Measurements from ENCODE around the gene NKAPL. TPM values are rescaled to one million over a fixed set of nuclear protein-coding genes. Genes with fewer than 3 reads are reported as not detected.

NKAPL gene
- polyA plus RNA-seq, 1 donor (not counting 4 experiments of a cell fraction or from before 2014, with no cell fraction given), result 0.35 TPM

- no peaks in the 10 kb centered on the region for H3K4me1 ChIP-seq (ENCODE audit: control insufficient read depth, extremely low read depth, insufficient read depth, low read length)
- H3K79me2 ChIP-seq (ENCODE audit: control insufficient read depth, insufficient read depth, low read length), result peaks cover 3% of the 10 kb centered on the region
- TF ChIP-seq CTCF (optimal IDR thresholded peaks at IDR 0.05 in 1 of 3, IDR thresholded peaks at IDR 0.05 in 1 of 3, conservative IDR thresholded peaks at IDR 0.05 in 1 of 3; ENCODE audit: extremely low read depth in 1 of 3, insufficient read depth in 2 of 3, low read length in 3 of 3) (no peak), EZH2 (IDR thresholded peaks at IDR 0.05; ENCODE audit: low read length) (no peak)
- no peaks in the 10 kb centered on the region for H3K9me3 ChIP-seq (ENCODE audit: control insufficient read depth, low read depth, low read length)
- H3K4me2 ChIP-seq (ENCODE audit: control insufficient read depth, extremely low read depth, insufficient read depth, low read depth, low read length), result no peak overlapping the region
- H4K20me1 ChIP-seq (ENCODE audit: control insufficient read depth, extremely low read depth, insufficient read depth, low read length), result no peaks in the 10 kb centered on the region
- H3K27ac ChIP-seq (ENCODE audit: control insufficient read depth, insufficient read depth, low read length), result no peak overlapping the region
- FAIRE-seq (no peak), DNase-seq (ENCODE audit: low read depth, low spot score) (no peak)
- H2AFZ ChIP-seq (ENCODE audit: control insufficient read depth, low read length), result no peak overlapping the region
- H3K4me3 ChIP-seq (ENCODE audit: control insufficient read depth in 2 of 3, extremely low read depth in 1 of 3, insufficient read depth in 2 of 3, low read depth in 1 of 3, low read length in 3 of 3), result no peak overlapping the region
- dilution Hi-C loops (cut with MboI; ENCODE audit: extremely low pct_ligation_motif_present, low sequenced_read_pairs), result no loop called here
- no peak overlapping the region for H3K9ac ChIP-seq (ENCODE audit: control insufficient read depth, extremely low read depth, insufficient read depth, low read length)
- peaks cover 7 to 19% of the 10 kb centered on the region in 2 experiments for H3K36me3 ChIP-seq (ENCODE audit: control insufficient read depth in 2 of 2, extremely low read depth in 1 of 2, insufficient read depth in 2 of 2, low read length in 2 of 2)
- no peaks in the 10 kb centered on the region for H3K27me3 ChIP-seq (ENCODE audit: control insufficient read depth, extremely low read depth, insufficient read depth, low read length)
- no peaks in the 10 kb centered on the region for H3K9me1 ChIP-seq (ENCODE audit: control insufficient read depth, extremely low read depth, insufficient read depth, low read length)
Measured at GRCh38 chr6:28274888-28275287, 15.8 kb downstream of the NKAPL start.

- Histone ChIP-seq H3K27me3 (ENCODE audit: control insufficient read depth, extremely low read depth, insufficient read depth, low read length) (no peaks in the 10 kb centered on the region), H3K27ac (ENCODE audit: control insufficient read depth, insufficient read depth, low read length) (no peak overlapping the region), H3K4me2 (ENCODE audit: control insufficient read depth, extremely low read depth, insufficient read depth, low read depth, low read length) (no peak overlapping the region), H3K4me3 (ENCODE audit: control insufficient read depth in 2 of 3, extremely low read depth in 1 of 3, insufficient read depth in 2 of 3, low read depth in 1 of 3, low read length in 3 of 3) (no peak overlapping the region), H3K36me3 (ENCODE audit: control insufficient read depth in 2 of 2, extremely low read depth in 1 of 2, insufficient read depth in 2 of 2, low read length in 2 of 2) (peaks cover 5 to 10% of the 10 kb centered on the region in 2 experiments), H3K79me2 (ENCODE audit: control insufficient read depth, insufficient read depth, low read length) (no peaks in the 10 kb centered on the region), H4K20me1 (ENCODE audit: control insufficient read depth, extremely low read depth, insufficient read depth, low read length) (no peaks in the 10 kb centered on the region), H3K9me1 (ENCODE audit: control insufficient read depth, extremely low read depth, insufficient read depth, low read length) (no peaks in the 10 kb centered on the region), H3K9ac (ENCODE audit: control insufficient read depth, extremely low read depth, insufficient read depth, low read length) (no peak overlapping the region), H3K9me3 (ENCODE audit: control insufficient read depth, low read depth, low read length) (no peaks in the 10 kb centered on the region), H2AFZ (ENCODE audit: control insufficient read depth, low read length) (no peak overlapping the region), H3K4me1 (ENCODE audit: control insufficient read depth, extremely low read depth, insufficient read depth, low read length) (peaks cover 6% of the 10 kb centered on the region)
- FAIRE-seq, result no peak
- dilution Hi-C loops (cut with MboI; ENCODE audit: extremely low pct_ligation_motif_present, low sequenced_read_pairs), result no loop called here
- DNase-seq (ENCODE audit: low read depth, low spot score), result no peak
- TF ChIP-seq EZH2 (IDR thresholded peaks at IDR 0.05; ENCODE audit: low read length), result no peak
- no peak for TF ChIP-seq CTCF (optimal IDR thresholded peaks at IDR 0.05 in 1 of 3, IDR thresholded peaks at IDR 0.05 in 1 of 3, conservative IDR thresholded peaks at IDR 0.05 in 1 of 3; ENCODE audit: extremely low read depth in 1 of 3, insufficient read depth in 2 of 3, low read length in 3 of 3)
Measured at GRCh38 chr6:28277746-28278145, 18.6 kb downstream of the NKAPL start.
